OCI-LY7 (cell line): ENCODE results near the gene USP34. TPM values are rescaled to one million over a fixed set of nuclear protein-coding genes. Genes with fewer than 3 reads are reported as not detected.
"Not testable (repeated sequence)": the region's sequence is repeated elsewhere in the genome, so short reads cannot be mapped to it uniquely, and the experiment has no call there.

Experiments
- BruUV-seq: library from RNA; stranded (reverse); fragments of 400-500 nt; replicated peaks from 2 replicates; lab custom pipeline; 2021; lab: Mats Ljungman, UMichigan
- CTCF ChIA-PET: fragments of 300-600 bp; sonication (Branson Sonifier 250); formaldehyde crosslinking; loops from one replicate; lab custom pipeline; 2022; ENCODE audit warnings: antibody characterized with exemption; ENCODE audit not compliant: unreplicated experiment; lab: Charles Lee
- POLR2A ChIA-PET: fragments of 300-600 bp; sonication (Branson Sonifier 250); formaldehyde crosslinking; loops from one replicate; lab custom pipeline; 2022; ENCODE audit warnings: antibody characterized with exemption; lab: Charles Lee
- DNase-seq: peaks from one replicate; pipeline ENCODE4 v3.0.0-alpha.2; 2015; ENCODE audit warnings: low spot score
- H2AFZ ChIP-seq: fragments of 200-600 bp; sonication (generic), shearing (Covaris generic); 2 replicates; pipeline ENCODE4 v1.6.1; 2014; ENCODE audit warnings: mild to moderate bottlenecking, antibody characterized with exemption, low read length, moderate library complexity
- H3K27ac ChIP-seq: fragments of 200-600 bp; sonication (generic); 2 replicates; pipeline ENCODE4 v1.5.1; 2014; ENCODE audit warnings: mixed run types, low read depth, mild to moderate bottlenecking, moderate library complexity, low read length, inconsistent platforms; ENCODE audit not compliant: poor library complexity, severe bottlenecking
- H3K36me3 ChIP-seq: fragments of 200-600 bp; sonication (generic); 2 replicates; pipeline ENCODE4 v1.6.1; 2014; ENCODE audit warnings: mild to moderate bottlenecking, antibody characterized with exemption, low read length, moderate library complexity, mixed read lengths; ENCODE audit not compliant: insufficient read depth
- H3K4me1 ChIP-seq: fragments of 200-600 bp; sonication (generic); 2 replicates; pipeline ENCODE4 v1.5.1; 2014; ENCODE audit warnings: mild to moderate bottlenecking, low read length; ENCODE audit not compliant: insufficient read depth, poor library complexity, severe bottlenecking
- H3K4me2 ChIP-seq: fragments of 200-600 bp; sonication (generic); 2 replicates; pipeline ENCODE4 v1.6.1; 2014; ENCODE audit warnings: mild to moderate bottlenecking, low read length
- H3K4me3 ChIP-seq: fragments of 200-600 bp; sonication (generic); 2 replicates; pipeline ENCODE4 v1.5.1; 2014; ENCODE audit warnings: mild to moderate bottlenecking, low read depth, low read length; ENCODE audit not compliant: poor library complexity, severe bottlenecking
- H3K79me2 ChIP-seq: fragments of 200-600 bp; sonication (generic); 2 replicates; pipeline ENCODE4 v1.6.1; 2016; ENCODE audit warnings: low read depth, mild to moderate bottlenecking, low read length, moderate library complexity, mixed read lengths; ENCODE audit not compliant: insufficient read depth
- H3K9me2 ChIP-seq: fragments of 200-600 bp; sonication (generic); 2 replicates; pipeline ENCODE4 v1.6.1; 2016; ENCODE audit warnings: mild to moderate bottlenecking, low read length, mixed read lengths; ENCODE audit not compliant: insufficient read depth
- H3K9me3 ChIP-seq: fragments of 200-600 bp; sonication (generic); 2 replicates; pipeline ENCODE4 v1.6.1; 2014; ENCODE audit warnings: mild to moderate bottlenecking, mixed run types, low read length, mixed read lengths
- H4K20me1 ChIP-seq: fragments of 200-600 bp; sonication (generic); 2 replicates; pipeline ENCODE4 v1.6.1; 2014; ENCODE audit warnings: mild to moderate bottlenecking, antibody characterized with exemption, low read length, moderate library complexity, mixed read lengths; ENCODE audit not compliant: insufficient read depth
- EZH2phosphoT487 ChIP-seq: fragments of 200-600 bp; sonication (generic); IDR thresholded peaks from 2 replicates; pipeline ENCODE4 v1.6.1; 2018; ENCODE audit warnings: low read depth, borderline replicate concordance, mild to moderate bottlenecking, mixed run types, antibody characterized with exemption, low read length, moderate library complexity, mixed read lengths
- intact Hi-C: fragments of 100-400 bp; cut with micrococcal nuclease; formaldehyde crosslinking; loops from one replicate; pipeline ENCODE4 v1.10.0; 2022; ENCODE audit not compliant: unreplicated experiment
- total RNA-seq, 2 experiments: library from RNA; depleted of rRNA in 1 of 2; stranded (reverse); fragments of >200 nt in 1 of 2; shearing (Covaris generic) in 1 of 2; gene quantifications; 2 replicates each; pipeline ENCODE4 v1.2.3, GENCODE V29; 2014 to 2022
- TF ChIP-seq, protein P1 (sequence below): fragments of 200-600 bp; sonication (generic); conservative IDR thresholded peaks from 2 replicates; pipeline ENCODE4 v1.5.1; 2014; ENCODE audit warnings: mild to moderate bottlenecking, antibody characterized with exemption, low read length, moderate library complexity, mixed read lengths

Gene USP34
- total RNA-seq, 2 experiments from 2014 or later: 192 to 344 TPM

DNA sequence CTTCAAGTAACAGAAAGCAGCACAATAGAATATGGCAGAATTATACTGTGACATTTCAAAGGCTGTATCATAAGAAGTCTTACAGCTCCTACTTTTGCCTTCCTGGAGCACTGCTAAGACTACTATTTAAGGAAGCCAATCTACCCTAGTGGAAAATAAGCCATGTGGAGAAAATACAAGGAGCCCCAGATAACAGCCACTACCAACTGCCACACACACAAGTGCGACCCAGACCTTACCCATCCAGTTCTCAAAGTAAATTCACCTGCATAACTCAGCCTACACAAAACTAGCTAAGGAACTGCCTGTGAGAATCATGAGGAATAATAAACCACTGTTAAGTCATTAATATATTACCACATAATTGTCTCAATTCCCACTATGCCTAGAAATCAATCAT, 66.4 kb downstream of the USP34 start:
- Histone ChIP-seq H3K4me2 (no peak overlapping the region), H3K4me3 (no peak overlapping the region), H4K20me1 (peaks cover 8% of the 10 kb centered on the region; the same call in 1 of the 2 replicates), H3K9me2 (no peaks in the 10 kb centered on the region), H3K9me3 (no peaks in the 10 kb centered on the region), H3K79me2 (peaks cover 67% of the 10 kb centered on the region), H2AFZ (no peak overlapping the region), H3K36me3 (peaks cover 88% of the 10 kb centered on the region), H3K27ac (no peak overlapping the region), H3K4me1 (peaks cover 3% of the 10 kb centered on the region)
- BruUV-seq: TSS peak; percentile 14
- intact Hi-C loops: no loop called here
- ChIA-PET CTCF (no interaction called here), POLR2A (interaction anchor here (0.5 to 1.2 kb wide), 4 partner anchors 10 to 187 kb away, joined by 3 to 5 read pairs (median 4); no protein-coding TSS in a partner anchor)
- no peak for DNase-seq
- TF ChIP-seq, protein P1, sequence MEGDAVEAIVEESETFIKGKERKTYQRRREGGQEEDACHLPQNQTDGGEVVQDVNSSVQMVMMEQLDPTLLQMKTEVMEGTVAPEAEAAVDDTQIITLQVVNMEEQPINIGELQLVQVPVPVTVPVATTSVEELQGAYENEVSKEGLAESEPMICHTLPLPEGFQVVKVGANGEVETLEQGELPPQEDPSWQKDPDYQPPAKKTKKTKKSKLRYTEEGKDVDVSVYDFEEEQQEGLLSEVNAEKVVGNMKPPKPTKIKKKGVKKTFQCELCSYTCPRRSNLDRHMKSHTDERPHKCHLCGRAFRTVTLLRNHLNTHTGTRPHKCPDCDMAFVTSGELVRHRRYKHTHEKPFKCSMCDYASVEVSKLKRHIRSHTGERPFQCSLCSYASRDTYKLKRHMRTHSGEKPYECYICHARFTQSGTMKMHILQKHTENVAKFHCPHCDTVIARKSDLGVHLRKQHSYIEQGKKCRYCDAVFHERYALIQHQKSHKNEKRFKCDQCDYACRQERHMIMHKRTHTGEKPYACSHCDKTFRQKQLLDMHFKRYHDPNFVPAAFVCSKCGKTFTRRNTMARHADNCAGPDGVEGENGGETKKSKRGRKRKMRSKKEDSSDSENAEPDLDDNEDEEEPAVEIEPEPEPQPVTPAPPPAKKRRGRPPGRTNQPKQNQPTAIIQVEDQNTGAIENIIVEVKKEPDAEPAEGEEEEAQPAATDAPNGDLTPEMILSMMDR: no peak
- no peak for TF ChIP-seq EZH2phosphoT487

DNA sequence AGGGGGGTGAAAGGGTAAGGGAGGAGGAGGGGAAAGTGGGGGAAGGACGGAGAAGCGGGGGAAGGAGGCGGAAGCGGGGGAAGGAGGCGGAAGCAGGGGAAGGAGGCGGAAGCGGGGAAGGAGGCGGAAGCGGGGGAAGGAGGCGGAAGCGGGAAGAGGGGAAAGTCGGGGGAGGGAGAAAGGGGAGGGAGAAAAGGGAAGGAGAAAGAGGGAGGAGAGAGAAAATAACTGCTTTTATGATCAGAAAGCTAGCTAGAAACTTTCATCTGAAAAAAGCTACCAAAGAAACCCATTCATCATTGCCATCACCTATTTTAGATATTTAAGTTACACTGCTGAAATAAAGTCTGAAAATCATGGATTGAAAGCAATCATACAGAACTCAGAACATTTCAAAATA, 72.5 kb downstream of the USP34 start:
- DNase-seq: no peak
- CTCF ChIA-PET: no interaction called here
- intact Hi-C loops: no loop called here
- TF ChIP-seq EZH2phosphoT487: no peak
- TF ChIP-seq, protein P1: no peak
- no peaks in the 10 kb centered on the region for H3K9me2 ChIP-seq
- no peak overlapping the region for H3K27ac ChIP-seq
- peaks cover 73% of the 10 kb centered on the region for H3K36me3 ChIP-seq
- no peak overlapping the region for H3K4me2 ChIP-seq
- POLR2A ChIA-PET: interaction anchor here (0.6 to 1.4 kb wide), 7 partner anchors 8 to 593 kb away, joined by 3 to 9 read pairs (median 5); no protein-coding TSS in a partner anchor
- no peak overlapping the region for H2AFZ ChIP-seq
- no peaks in the 10 kb centered on the region for H4K20me1 ChIP-seq
- no peak overlapping the region for H3K4me3 ChIP-seq
- BruUV-seq: no TSS peak
- peaks cover 24% of the 10 kb centered on the region; the same call in 1 of the 2 replicates for H3K79me2 ChIP-seq
- H3K9me3 ChIP-seq: no peaks in the 10 kb centered on the region
- H3K4me1 ChIP-seq: no peaks in the 10 kb centered on the region

DNA sequence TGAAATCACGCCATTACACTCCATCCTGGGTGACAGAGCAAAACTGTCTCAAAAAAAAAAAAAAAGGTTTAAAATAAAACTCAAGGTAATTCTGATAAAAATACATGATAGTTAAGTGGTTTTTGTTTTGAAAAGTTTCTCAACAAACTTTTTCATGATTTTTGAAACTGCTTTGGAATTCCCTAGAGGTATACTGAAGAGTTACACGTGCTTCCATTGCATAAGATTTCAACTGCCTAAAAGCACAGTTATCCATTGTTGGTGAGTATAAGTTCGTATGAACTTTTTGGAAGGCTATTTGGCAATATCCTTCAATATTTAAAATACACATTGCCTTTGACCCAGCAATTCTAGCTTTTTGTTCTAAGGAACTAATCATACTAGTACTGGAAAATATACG, 74.9 kb downstream of the USP34 start:
- no peak overlapping the region for H3K4me3 ChIP-seq
- no TSS peak for BruUV-seq
- no peaks in the 10 kb centered on the region for H3K4me1 ChIP-seq
- no peaks in the 10 kb centered on the region for H4K20me1 ChIP-seq
- no peak overlapping the region for H3K4me2 ChIP-seq
- intact Hi-C loops: no loop called here
- no peak for DNase-seq
- ChIA-PET CTCF (no interaction called here), POLR2A (no interaction called here)
- peaks cover 76% of the 10 kb centered on the region for H3K36me3 ChIP-seq
- no peak overlapping the region for H3K27ac ChIP-seq
- H2AFZ ChIP-seq: no peak overlapping the region
- H3K9me2 ChIP-seq: no peaks in the 10 kb centered on the region
- TF ChIP-seq EZH2phosphoT487: no peak
- TF ChIP-seq, protein P1: no peak
- H3K9me3 ChIP-seq: no peaks in the 10 kb centered on the region
- peaks cover 12% of the 10 kb centered on the region; the same call in 1 of the 2 replicates for H3K79me2 ChIP-seq

DNA sequence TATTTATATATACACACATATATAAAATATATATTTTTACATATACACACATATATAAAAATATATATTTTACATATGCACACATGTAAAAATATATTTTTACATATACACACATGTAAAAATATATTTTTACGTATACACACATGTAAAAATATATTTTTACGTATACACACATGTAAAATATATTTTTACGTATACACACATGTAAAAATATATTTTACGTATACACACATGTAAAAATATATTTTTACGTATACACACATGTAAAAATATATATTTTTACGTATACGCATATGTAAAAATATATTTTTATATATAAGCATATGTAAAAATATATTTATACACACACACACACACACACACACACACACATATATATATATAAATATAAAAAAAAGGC, 83.3 kb downstream of the USP34 start:
- H3K27ac ChIP-seq, H4K20me1 ChIP-seq, H3K4me2 ChIP-seq, H3K4me3 ChIP-seq, H3K4me1 ChIP-seq, intact Hi-C loops, H3K9me2 ChIP-seq, BruUV-seq, H3K9me3 ChIP-seq, DNase-seq, H2AFZ ChIP-seq, CTCF ChIA-PET: not testable (repeated sequence)
- Histone ChIP-seq H3K36me3 (peaks cover 92% of the 10 kb centered on the region), H3K79me2 (peaks cover 41% of the 10 kb centered on the region; the same call in 1 of the 2 replicates)
- POLR2A ChIA-PET: interaction anchor here (0.6 kb wide), 1 partner anchor 14 kb away, joined by 3 read pairs; no protein-coding TSS in a partner anchor
